ENCODE results near the gene INCA1. TPM values are rescaled to one million over a fixed set of nuclear protein-coding genes. Genes with fewer than 3 reads are reported as not detected.
"Not testable (repeated sequence)": the region's sequence is repeated elsewhere in the genome, so short reads cannot be mapped to it uniquely, and the experiment has no call there.

INCA1 gene
- 8.8 TPM for polyA plus RNA-seq (ENCODE audit: insufficient read length)
- long read RNA-seq, donor 1, partial matches to known transcripts = 7 of 7 reads
- long read RNA-seq, donor 1, other reads (novel, unspliced or antisense) = 0 of 7 reads
- long read RNA-seq, donor 2, partial matches to known transcripts = 12 of 18 reads
- long read RNA-seq, donor 2, other reads (novel, unspliced or antisense) = 6 of 18 reads
- long read RNA-seq, donor 3, partial matches to known transcripts = 85 of 85 reads
- long read RNA-seq, donor 3, other reads (novel, unspliced or antisense) = 0 of 85 reads
- long read RNA-seq, donor 4 = 0 reads
- long read RNA-seq, donor 5, partial matches to known transcripts = 5 of 20 reads
- long read RNA-seq, donor 5, other reads (novel, unspliced or antisense) = 15 of 20 reads
- long read RNA-seq, donor 6, partial matches to known transcripts = 118 of 127 reads
- long read RNA-seq, donor 6, other reads (novel, unspliced or antisense) = 9 of 127 reads
- long read RNA-seq, donor 7, partial matches to known transcripts = 0 of 1 reads
- long read RNA-seq, donor 7, other reads (novel, unspliced or antisense) = 0 of 1 reads
- long read RNA-seq, donor 8 = 0 reads

- DNase-seq = peak; percentile 90
These were observed at the start of gene INCA1, which contains the start of gene KIF1C for GRCh38 chr17:4997302-4998026. TSS of gene INCA1 (minus strand) at chr17:4997522. CDS start at chr17:4994437, 3,085 bp downstream. TSS of gene KIF1C (plus strand) at chr17:4997950. CDS start at chr17:5000247, 2,297 bp downstream.

- DNase-seq = no peak
These were observed 48.2 kb upstream of the INCA1 start for GRCh38 chr17:5045496-5045895.

- no peak for DNase-seq
These were observed 47.3 kb upstream of the INCA1 start for GRCh38 chr17:5044630-5045029.

- DNase-seq = no peak
These were observed 46.2 kb upstream of the INCA1 start for GRCh38 chr17:5043524-5043923.

GRCh38 chr17:5042157-5043022 lies 45.1 kb upstream of the INCA1 start:
- DNase-seq = no peak

- DNase-seq = no peak
These were observed 38.0 kb upstream of the INCA1 start, which contains the start of gene SLC52A1 for GRCh38 chr17:5035315-5035714. TSS of gene SLC52A1 (minus strand) at chr17:5035426. CDS start at chr17:5034606, 820 bp downstream.

GRCh38 chr17:5034651-5035050 lies 37.3 kb upstream of the INCA1 start:
- DNase-seq = no peak

- no peak for DNase-seq
These were observed 36.7 kb upstream of the INCA1 start for GRCh38 chr17:5034063-5034462.

GRCh38 chr17:5033352-5034015 lies 36.2 kb upstream of the INCA1 start:
- no peak for DNase-seq

GRCh38 chr17:5032865-5033264 lies 35.5 kb upstream of the INCA1 start:
- no peak for DNase-seq

- peak; percentile 90 for DNase-seq
These were observed 34.2 kb upstream of the INCA1 start for GRCh38 chr17:5031365-5032082.

GRCh38 chr17:5030168-5030567 lies 32.8 kb upstream of the INCA1 start:
- not testable (repeated sequence) for DNase-seq

- no peak for DNase-seq
These were observed 30.6 kb upstream of the INCA1 start for GRCh38 chr17:5027916-5028315.

- no peak for DNase-seq
These were observed 30.0 kb upstream of the INCA1 start for GRCh38 chr17:5027299-5027698.

GRCh38 chr17:5024604-5025003 lies 27.3 kb upstream of the INCA1 start:
- no peak for DNase-seq

GRCh38 chr17:5023588-5024147 lies 26.3 kb upstream of the INCA1 start:
- no peak for DNase-seq

- no peak for DNase-seq
These were observed 24.9 kb upstream of the INCA1 start for GRCh38 chr17:5022171-5022711.

GRCh38 chr17:5020502-5021023 lies 23.2 kb upstream of the INCA1 start:
- no peak for DNase-seq

GRCh38 chr17:5019475-5019956 lies 22.2 kb upstream of the INCA1 start:
- DNase-seq = no peak
